HuH-7.5 (cell line): Measurements from ENCODE around the gene ZBTB42.
A peak's percentile ranks its signal among the peaks of the same experiment; 100 is the strongest.
"Not testable (repeated sequence)": the region's sequence is repeated elsewhere in the genome, so short reads cannot be mapped to it uniquely, and the experiment has no call there.

Experiments used
- DNase-seq: peaks from one replicate; pipeline ENCODE4 v3.0.0; 2011; ENCODE audit warnings: low spot score

The ZBTB42 gene

GRCh38 chr14:104810316-104810715 lies 9.4 kb downstream of the ZBTB42 start:
- no peak for DNase-seq

GRCh38 chr14:104813286-104813685 lies 12.4 kb downstream of the ZBTB42 start:
- DNase-seq: no peak

GRCh38 chr14:104814701-104815100 lies 13.8 kb downstream of the ZBTB42 start:
- not testable (repeated sequence) for DNase-seq

- DNase-seq: no peak
These were observed 15.6 kb downstream of the ZBTB42 start for GRCh38 chr14:104816616-104816884.

- no peak for DNase-seq
These were observed 17.2 kb downstream of the ZBTB42 start for GRCh38 chr14:104817930-104818713.

GRCh38 chr14:104818714-104819161 lies 17.8 kb downstream of the ZBTB42 start:
- DNase-seq: no peak

- no peak for DNase-seq
These were observed 18.5 kb downstream of the ZBTB42 start for GRCh38 chr14:104819361-104819781.

- DNase-seq: peak; percentile 90
These were observed 19.8 kb downstream of the ZBTB42 start for GRCh38 chr14:104820669-104821228.

GRCh38 chr14:104821229-104821945 lies 20.5 kb downstream of the ZBTB42 start:
- no peak for DNase-seq

- DNase-seq: no peak
These were observed 21.2 kb downstream of the ZBTB42 start for GRCh38 chr14:104821971-104822608.

GRCh38 chr14:104822821-104823615 lies 22.1 kb downstream of the ZBTB42 start:
- DNase-seq: no peak

- no peak for DNase-seq
These were observed 23.6 kb downstream of the ZBTB42 start for GRCh38 chr14:104824353-104824997.

- peak; percentile 92 for DNase-seq
These were observed 25.4 kb downstream of the ZBTB42 start for GRCh38 chr14:104826189-104826860.

- DNase-seq: no peak
These were observed 25.9 kb downstream of the ZBTB42 start for GRCh38 chr14:104826861-104827176.

GRCh38 chr14:104827177-104828055 lies 26.5 kb downstream of the ZBTB42 start:
- DNase-seq: peak; percentile 90

- DNase-seq: no peak
These were observed 29.9 kb downstream of the ZBTB42 start for GRCh38 chr14:104830781-104831180.

- not testable (repeated sequence) for DNase-seq
These were observed 35.5 kb downstream of the ZBTB42 start for GRCh38 chr14:104836171-104836935.

- no peak for DNase-seq
These were observed 40.8 kb downstream of the ZBTB42 start for GRCh38 chr14:104841730-104842129.

GRCh38 chr14:104843006-104843405 lies 42.1 kb downstream of the ZBTB42 start:
- no peak for DNase-seq
